Effector memory CD4-positive, alpha-beta T cell (primary cell): Measurements from ENCODE around the gene MIB2.

Experiments
- DNase-seq, 3 donors: peaks; one replicate each; pipeline ENCODE4 v3.0.0-alpha.2; 2020
- H3K27ac ChIP-seq: 2 replicates; pipeline ENCODE4 v1.7.0; 2013; ENCODE audit warnings: mild to moderate bottlenecking, low read length, moderate library complexity; ENCODE audit not compliant: insufficient read depth, poor library complexity, severe bottlenecking
- H3K27me3 ChIP-seq: replicated peaks from 2 replicates; pipeline ENCODE4 v1.7.0; 2013; ENCODE audit warnings: mild to moderate bottlenecking, low read length; ENCODE audit not compliant: insufficient read depth, control insufficient read depth, poor library complexity, severe bottlenecking
- H3K36me3 ChIP-seq: 2 replicates; pipeline ENCODE4 v1.7.0; 2013; ENCODE audit warnings: mild to moderate bottlenecking, low read length, moderate library complexity; ENCODE audit not compliant: control insufficient read depth, insufficient read depth
- H3K4me1 ChIP-seq: 2 replicates; pipeline ENCODE4 v1.7.0; 2013; ENCODE audit warnings: low read length, mild to moderate bottlenecking; ENCODE audit not compliant: control insufficient read depth, insufficient read depth, poor library complexity, severe bottlenecking
- H3K4me3 ChIP-seq: 2 replicates; pipeline ENCODE4 v1.7.0; 2013; ENCODE audit warnings: low read length, low read depth, mild to moderate bottlenecking; ENCODE audit not compliant: insufficient read depth, poor library complexity, severe bottlenecking
- H3K9me3 ChIP-seq: 2 replicates; pipeline ENCODE4 v1.7.0; 2013; ENCODE audit warnings: mild to moderate bottlenecking, low read length, moderate library complexity; ENCODE audit not compliant: control insufficient read depth

The MIB2 gene

GRCh38 chr1:1604374-1605033 lies 10.8 kb upstream of the MIB2 start:
- H3K36me3 ChIP-seq: no peaks in the 10 kb centered on the region
- H3K9me3 ChIP-seq: no peaks in the 10 kb centered on the region
- no peaks in the 10 kb centered on the region for H3K27me3 ChIP-seq
- no peak overlapping the region for H3K27ac ChIP-seq
- peaks cover 7% of the 10 kb centered on the region for H3K4me1 ChIP-seq
- DNase-seq: no peak
- no peak overlapping the region for H3K4me3 ChIP-seq

- H3K9me3 ChIP-seq: no peaks in the 10 kb centered on the region
- H3K4me3 ChIP-seq: no peak overlapping the region
- no peaks in the 10 kb centered on the region for H3K27me3 ChIP-seq
- no peak for DNase-seq
- H3K36me3 ChIP-seq: no peaks in the 10 kb centered on the region
- H3K4me1 ChIP-seq: peaks cover 7% of the 10 kb centered on the region
- H3K27ac ChIP-seq: no peak overlapping the region
These were observed 10.2 kb upstream of the MIB2 start for GRCh38 chr1:1605034-1605591.

GRCh38 chr1:1605724-1606123 lies 9.6 kb upstream of the MIB2 start:
- Histone ChIP-seq H3K9me3 (no peaks in the 10 kb centered on the region), H3K4me1 (peaks cover 7% of the 10 kb centered on the region), H3K27me3 (no peaks in the 10 kb centered on the region), H3K4me3 (no peak overlapping the region), H3K27ac (no peak overlapping the region), H3K36me3 (no peaks in the 10 kb centered on the region)
- DNase-seq: no peak

GRCh38 chr1:1606232-1606631 lies 9.1 kb upstream of the MIB2 start:
- no peaks in the 10 kb centered on the region for H3K27me3 ChIP-seq
- peaks cover 7% of the 10 kb centered on the region for H3K4me1 ChIP-seq
- no peak for DNase-seq
- no peaks in the 10 kb centered on the region for H3K9me3 ChIP-seq
- no peak overlapping the region for H3K4me3 ChIP-seq
- H3K27ac ChIP-seq: no peak overlapping the region
- no peaks in the 10 kb centered on the region for H3K36me3 ChIP-seq

- no peaks in the 10 kb centered on the region for H3K36me3 ChIP-seq
- no peak for DNase-seq
- H3K9me3 ChIP-seq: no peaks in the 10 kb centered on the region
- H3K27me3 ChIP-seq: no peaks in the 10 kb centered on the region
- H3K4me3 ChIP-seq: no peak overlapping the region
- peaks cover 14% of the 10 kb centered on the region for H3K4me1 ChIP-seq
- no peak overlapping the region for H3K27ac ChIP-seq
These were observed 5.3 kb upstream of the MIB2 start for GRCh38 chr1:1609822-1610485.

- Histone ChIP-seq H3K27ac (no peak overlapping the region), H3K4me3 (no peak overlapping the region), H3K27me3 (no peaks in the 10 kb centered on the region), H3K4me1 (peaks cover 14% of the 10 kb centered on the region), H3K36me3 (no peaks in the 10 kb centered on the region), H3K9me3 (no peaks in the 10 kb centered on the region)
- no peak for DNase-seq
These were observed 4.5 kb upstream of the MIB2 start for GRCh38 chr1:1610796-1611195.

- peaks cover 15% of the 10 kb centered on the region for H3K4me1 ChIP-seq
These were observed 3.2 kb upstream of the MIB2 start for GRCh38 chr1:1612104-1612400.

GRCh38 chr1:1613509-1614082 lies 1.7 kb upstream of the MIB2 start:
- Histone ChIP-seq H3K4me3 (peak overlapping the region; percentile 100), H3K9me3 (no peaks in the 10 kb centered on the region), H3K4me1 (peaks cover 14% of the 10 kb centered on the region), H3K27ac (peak overlapping the region; percentile 100), H3K27me3 (no peaks in the 10 kb centered on the region), H3K36me3 (no peaks in the 10 kb centered on the region)
- no peak for DNase-seq

More at GRCh38 chr1:1612104-1612400, 3.2 kb upstream of the MIB2 start:
- H3K36me3 ChIP-seq: no peaks in the 10 kb centered on the region
- H3K9me3 ChIP-seq: no peaks in the 10 kb centered on the region
- no peaks in the 10 kb centered on the region for H3K27me3 ChIP-seq
- no peak overlapping the region for H3K27ac ChIP-seq
- H3K4me3 ChIP-seq: no peak overlapping the region
- no peak for DNase-seq

GRCh38 chr1:1614204-1614953 lies 921 bp upstream of the MIB2 start:
- Histone ChIP-seq H3K27ac (peak overlapping the region; percentile 100), H3K4me3 (peak overlapping the region; percentile 100), H3K4me1 (peaks cover 14% of the 10 kb centered on the region), H3K27me3 (no peaks in the 10 kb centered on the region), H3K36me3 (no peaks in the 10 kb centered on the region), H3K9me3 (no peaks in the 10 kb centered on the region)
- DNase-seq: peak; percentile 30 to 51 (median 48)

- H3K4me1 ChIP-seq: peaks cover 14% of the 10 kb centered on the region
- H3K36me3 ChIP-seq: no peaks in the 10 kb centered on the region
- no peaks in the 10 kb centered on the region for H3K9me3 ChIP-seq
- H3K4me3 ChIP-seq: peak overlapping the region; percentile 100
- no peak for DNase-seq
- H3K27ac ChIP-seq: peak overlapping the region; percentile 100
- H3K27me3 ChIP-seq: no peaks in the 10 kb centered on the region
These were observed 395 bp upstream of the MIB2 start for GRCh38 chr1:1614954-1615255.
